ENCODE data around the gene CLTCL1.
"Not testable (repeated sequence)": the region's sequence is repeated elsewhere in the genome, so short reads cannot be mapped to it uniquely, and the experiment has no call there.

CLTCL1 gene

GRCh38 chr22:19287889-19288288, 3.6 kb downstream of the CLTCL1 start:
- no peak overlapping the region for H3K27ac Mint-ChIP-seq
- H3K9me3 Mint-ChIP-seq: no peaks in the 10 kb centered on the region
- H3K36me3 Mint-ChIP-seq (ENCODE audit: low read depth): no peaks in the 10 kb centered on the region
- no peak for TF ChIP-seq CTCF (IDR thresholded peaks at IDR 0.05)
- H3K27me3 Mint-ChIP-seq (ENCODE audit: low read depth, poor library complexity): peaks cover 16% of the 10 kb centered on the region
- H3K4me3 Mint-ChIP-seq: no peak overlapping the region
- peaks cover 66% of the 10 kb centered on the region for H3K4me1 Mint-ChIP-seq
- no peak for DNase-seq

GRCh38 chr22:19287076-19287707, 4.3 kb downstream of the CLTCL1 start:
- peaks cover 61% of the 10 kb centered on the region for H3K4me1 Mint-ChIP-seq
- no peak overlapping the region for H3K27ac Mint-ChIP-seq
- H3K27me3 Mint-ChIP-seq (ENCODE audit: low read depth, poor library complexity): peaks cover 16% of the 10 kb centered on the region
- DNase-seq: no peak
- TF ChIP-seq CTCF (IDR thresholded peaks at IDR 0.05): no peak
- H3K36me3 Mint-ChIP-seq (ENCODE audit: low read depth): no peaks in the 10 kb centered on the region
- H3K4me3 Mint-ChIP-seq: no peak overlapping the region
- H3K9me3 Mint-ChIP-seq: no peaks in the 10 kb centered on the region

GRCh38 chr22:19285831-19286230, 5.7 kb downstream of the CLTCL1 start:
- H3K4me3 Mint-ChIP-seq: no peak overlapping the region
- no peak overlapping the region for H3K27ac Mint-ChIP-seq
- H3K4me1 Mint-ChIP-seq: peaks cover 55% of the 10 kb centered on the region
- peaks cover 16% of the 10 kb centered on the region for H3K27me3 Mint-ChIP-seq (ENCODE audit: low read depth, poor library complexity)
- H3K9me3 Mint-ChIP-seq: no peaks in the 10 kb centered on the region
- H3K36me3 Mint-ChIP-seq (ENCODE audit: low read depth): no peaks in the 10 kb centered on the region
- TF ChIP-seq CTCF (IDR thresholded peaks at IDR 0.05): no peak
- DNase-seq: no peak

GRCh38 chr22:19279143-19279542, 12.4 kb downstream of the CLTCL1 start:
- peaks cover 16% of the 10 kb centered on the region for H3K4me1 Mint-ChIP-seq
- H3K27me3 Mint-ChIP-seq (ENCODE audit: low read depth, poor library complexity); H3K9me3 Mint-ChIP-seq; H3K27ac Mint-ChIP-seq; H3K4me3 Mint-ChIP-seq; DNase-seq; H3K36me3 Mint-ChIP-seq (ENCODE audit: low read depth): not testable (repeated sequence)

GRCh38 chr22:19277785-19278184, 13.7 kb downstream of the CLTCL1 start:
- no peaks in the 10 kb centered on the region for H3K9me3 Mint-ChIP-seq
- peaks cover 27% of the 10 kb centered on the region for H3K4me1 Mint-ChIP-seq
- H3K36me3 Mint-ChIP-seq (ENCODE audit: low read depth): peaks cover 7% of the 10 kb centered on the region
- TF ChIP-seq CTCF (IDR thresholded peaks at IDR 0.05): no peak
- H3K4me3 Mint-ChIP-seq: no peak overlapping the region
- H3K27ac Mint-ChIP-seq: no peak overlapping the region
- no peaks in the 10 kb centered on the region for H3K27me3 Mint-ChIP-seq (ENCODE audit: low read depth, poor library complexity)
- no peak for DNase-seq

- H3K27me3 Mint-ChIP-seq (ENCODE audit: low read depth, poor library complexity): no peaks in the 10 kb centered on the region
Measured at GRCh38 chr22:19275919-19276600, 15.5 kb downstream of the CLTCL1 start.

More at GRCh38 chr22:19275919-19276600, 15.5 kb downstream of the CLTCL1 start:
- DNase-seq: no peak
- no peak for TF ChIP-seq CTCF (IDR thresholded peaks at IDR 0.05)
- Mint-ChIP-seq H3K9me3 (no peaks in the 10 kb centered on the region), H3K4me1 (peaks cover 36% of the 10 kb centered on the region), H3K4me3 (no peak overlapping the region), H3K27ac (peak overlapping the region; percentile 63), H3K36me3 (ENCODE audit: low read depth) (peaks cover 7% of the 10 kb centered on the region)
